Stimulated activated CD4-positive, alpha-beta T cell treated with anti-CD3 and anti-CD28 coated beads, Interleukin-1b, Interleukin-23, amount 100 ng/mL, for 48 hours (primary cell): ENCODE results near the gene SHISA5.
A peak's percentile ranks its signal among the peaks of the same experiment; 100 is the strongest.

Experiments
- DNase-seq: peaks from one replicate; pipeline ENCODE4 v3.0.0-alpha.2; 2020

The SHISA5 gene

GRCh38 chr3:48429317-48429959 lies 74.5 kb downstream of the SHISA5 start:
- peak; percentile 43 for DNase-seq

GRCh38 chr3:48428572-48429316 lies 75.2 kb downstream of the SHISA5 start:
- DNase-seq, result no peak

- DNase-seq, result no peak
Observed at GRCh38 chr3:48428088-48428571, 75.8 kb downstream of the SHISA5 start.

- no peak for DNase-seq
Observed at GRCh38 chr3:48427630-48427962, 76.4 kb downstream of the SHISA5 start.

- DNase-seq, result no peak
Observed at GRCh38 chr3:48426944-48427629, 76.9 kb downstream of the SHISA5 start.

GRCh38 chr3:48426401-48426909 lies 77.5 kb downstream of the SHISA5 start:
- DNase-seq, result no peak

- DNase-seq, result no peak
Observed at GRCh38 chr3:48425281-48425812, 78.6 kb downstream of the SHISA5 start.

GRCh38 chr3:48423883-48424695 lies 79.9 kb downstream of the SHISA5 start:
- DNase-seq, result no peak

- DNase-seq, result no peak
Observed at GRCh38 chr3:48423241-48423882, 80.6 kb downstream of the SHISA5 start.

GRCh38 chr3:48422681-48423080 lies 81.3 kb downstream of the SHISA5 start:
- DNase-seq, result no peak

- DNase-seq, result no peak
Observed at GRCh38 chr3:48422272-48422671, 81.7 kb downstream of the SHISA5 start.

- DNase-seq, result no peak
Observed at GRCh38 chr3:48420561-48420960, 83.4 kb downstream of the SHISA5 start.

- no peak for DNase-seq
Observed at GRCh38 chr3:48419597-48419996, 84.4 kb downstream of the SHISA5 start.

- no peak for DNase-seq
Observed at GRCh38 chr3:48419149-48419548, 84.8 kb downstream of the SHISA5 start.

- DNase-seq, result no peak
Observed at GRCh38 chr3:48418651-48419050, 85.3 kb downstream of the SHISA5 start.

GRCh38 chr3:48418140-48418539 lies 85.8 kb downstream of the SHISA5 start:
- DNase-seq, result no peak
